ENCODE measurements around the gene CMIP.

- TF ChIP-seq CTCF (IDR thresholded peaks at IDR 0.05) (no peak), POLR2A (IDR thresholded peaks at IDR 0.05) (no peak)
Observed at GRCh38 chr16:81401035-81401950, 43.3 kb upstream of the CMIP start.

Measured in right lobe of liver (tissue), 4 donors.